HG02759 (cell line): ENCODE measurements around the gene PDZD4.

Experiments used
- ATAC-seq: cut with Tn5 transposase; IDR thresholded peaks from one replicate; pipeline ENCODE4 v1.9.1; 2021; ENCODE audit warnings: mild to moderate bottlenecking, moderate library complexity; ENCODE audit not compliant: unreplicated experiment

Gene PDZD4

GRCh38 chrX:153792368-153792767, 38.0 kb downstream of the PDZD4 start:
- no peak for ATAC-seq

GRCh38 chrX:153791104-153791852, 39.1 kb downstream of the PDZD4 start:
- ATAC-seq, result no peak

- ATAC-seq, result no peak
Measured at GRCh38 chrX:153789654-153790053, 40.7 kb downstream of the PDZD4 start.

GRCh38 chrX:153786669-153787068, 43.7 kb downstream of the PDZD4 start:
- ATAC-seq, result no peak

- no peak for ATAC-seq
Measured at GRCh38 chrX:153784325-153784967, 45.9 kb downstream of the PDZD4 start.

- no peak for ATAC-seq
Measured at GRCh38 chrX:153783378-153784013, 46.8 kb downstream of the PDZD4 start.

- no peak for ATAC-seq
Measured at GRCh38 chrX:153782871-153783270, 47.5 kb downstream of the PDZD4 start.

- ATAC-seq, result no peak
Measured at GRCh38 chrX:153782313-153782712, 48.0 kb downstream of the PDZD4 start.

GRCh38 chrX:153781428-153782047, 48.8 kb downstream of the PDZD4 start:
- ATAC-seq, result no peak

- no peak for ATAC-seq
Measured at GRCh38 chrX:153780678-153781427, 49.5 kb downstream of the PDZD4 start, which contains the start of gene SRPK3. SRPK3 (plus strand) TSS chrX:153781041; CDS start chrX:153781087, 46 bp downstream.

GRCh38 chrX:153779891-153780677, 50.3 kb downstream of the PDZD4 start:
- no peak for ATAC-seq

GRCh38 chrX:153778684-153779101, 51.7 kb downstream of the PDZD4 start:
- ATAC-seq, result no peak

- no peak for ATAC-seq
Measured at GRCh38 chrX:153778181-153778580, 52.2 kb downstream of the PDZD4 start.

GRCh38 chrX:153777261-153778090, 52.9 kb downstream of the PDZD4 start:
- no peak for ATAC-seq

- no peak for ATAC-seq
Measured at GRCh38 chrX:153776611-153777045, 53.7 kb downstream of the PDZD4 start.

- no peak for ATAC-seq
Measured at GRCh38 chrX:153776120-153776599, 54.2 kb downstream of the PDZD4 start.

GRCh38 chrX:153775293-153776119, 54.8 kb downstream of the PDZD4 start:
- ATAC-seq, result no peak
